Activated T-helper 1 cell treated with anti-CD3 and anti-CD28 coated beads, Interleukin-2, amount 50 U/mL, for 16 hours (primary cell): ENCODE measurements around the gene FAM222B.
A peak's percentile ranks its signal among the peaks of the same experiment; 100 is the strongest.
"Not testable (repeated sequence)": the region's sequence is repeated elsewhere in the genome, so short reads cannot be mapped to it uniquely, and the experiment has no call there.

Experiments
- DNase-seq, 2 donors: peaks; one replicate each; pipeline ENCODE4 v3.0.0-alpha.2; 2020; ENCODE audit warnings: low read depth in 1 of 2, low spot score in 1 of 2

The FAM222B gene

GRCh38 chr17:28729950-28730330 is 112.7 kb downstream of the FAM222B start:
- DNase-seq = no peak

GRCh38 chr17:28728364-28729200 is 114.0 kb downstream of the FAM222B start, which contains the start of gene NEK8:
NEK8 (plus strand) TSS chr17:28728788; CDS start chr17:28728814, 26 bp downstream.
- peak; percentile 94 to 96 for DNase-seq

GRCh38 chr17:28726627-28727491 is 115.7 kb downstream of the FAM222B start:
- peak; percentile 83 to 85 for DNase-seq

- peak; percentile 41 to 59 for DNase-seq
These were observed 116.4 kb downstream of the FAM222B start, which contains the start of gene TLCD1 for GRCh38 chr17:28726226-28726626. TLCD1 (minus strand) TSS chr17:28726233; CDS start chr17:28726097, 136 bp downstream.

- DNase-seq = no peak
These were observed 116.8 kb downstream of the FAM222B start for GRCh38 chr17:28725660-28726225.

- DNase-seq = no peak
These were observed 117.4 kb downstream of the FAM222B start for GRCh38 chr17:28725166-28725659.

- DNase-seq = no peak
These were observed 118.0 kb downstream of the FAM222B start for GRCh38 chr17:28724500-28725165.

- not testable (repeated sequence) for DNase-seq
These were observed 118.6 kb downstream of the FAM222B start for GRCh38 chr17:28723836-28724499.

- DNase-seq = no peak
These were observed 119.3 kb downstream of the FAM222B start for GRCh38 chr17:28723159-28723835.

GRCh38 chr17:28722417-28723158 is 120.0 kb downstream of the FAM222B start:
- DNase-seq = no peak

- DNase-seq = not testable (repeated sequence)
These were observed 121.6 kb downstream of the FAM222B start for GRCh38 chr17:28720997-28721329.

- DNase-seq = no peak
These were observed 122.2 kb downstream of the FAM222B start for GRCh38 chr17:28720247-28720996.

- no peak for DNase-seq
These were observed 123.6 kb downstream of the FAM222B start for GRCh38 chr17:28719021-28719433.

- DNase-seq = no peak
These were observed 124.1 kb downstream of the FAM222B start for GRCh38 chr17:28718333-28719020.

GRCh38 chr17:28717578-28718332 is 124.8 kb downstream of the FAM222B start, which contains the start of gene RAB34:
RAB34 (minus strand) TSS chr17:28717868; CDS start chr17:28717266, 602 bp downstream.
- no peak for DNase-seq

- no peak for DNase-seq
These were observed 125.6 kb downstream of the FAM222B start for GRCh38 chr17:28716740-28717577.
